Testis (tissue), 2 donors: Measurements from ENCODE around the gene PEMT.

Experiments used
- CTCF ChIP-seq, 3 experiments: fragments of 450-650 bp in 2 of 3; fragments of 200-600 bp in 1 of 3; sonication (generic) in 1 of 3; IDR thresholded peaks; one replicate each; pipeline ENCODE4 v1.5.1; 2016 to 2019; ENCODE audit warnings: antibody characterized with exemption in 3 of 3, mild to moderate bottlenecking in 2 of 3, moderate library complexity in 1 of 3
- POLR2A ChIP-seq: fragments of 450-650 bp; IDR thresholded peaks from one replicate; pipeline ENCODE4 v1.6.1; 2017; ENCODE audit warnings: antibody characterized with exemption, mild to moderate bottlenecking, moderate library complexity

GRCh38 chr17:17469358-17469757 is 122.2 kb downstream of the PEMT start:
- TF ChIP-seq CTCF (IDR thresholded peaks at IDR 0.05) (no peak), POLR2A (no peak)
